Mucosa of rectum (tissue), 2 donors: ENCODE data around the gene PLXNC1.

Experiments
- H3K27ac ChIP-seq, 2 donors: one replicate each; pipeline ENCODE4 v1.7.0; 2013; ENCODE audit warnings: inconsistent platforms in 2 of 2, low read depth in 2 of 2, low read length in 2 of 2
- H3K27me3 ChIP-seq, 2 donors: one replicate each; pipeline ENCODE4 v1.7.0; 2013; ENCODE audit warnings: low read length in 2 of 2; ENCODE audit not compliant: control insufficient read depth in 2 of 2, insufficient read depth in 2 of 2
- H3K36me3 ChIP-seq, 2 donors: one replicate each; pipeline ENCODE4 v1.7.0; 2013; ENCODE audit warnings: low read length in 2 of 2; ENCODE audit not compliant: control insufficient read depth in 2 of 2, insufficient read depth in 2 of 2
- H3K4me1 ChIP-seq, 2 donors: one replicate each; pipeline ENCODE4 v1.7.0; 2013; ENCODE audit warnings: low read length in 2 of 2, mild to moderate bottlenecking in 1 of 2; ENCODE audit not compliant: control insufficient read depth in 2 of 2, insufficient read depth in 2 of 2
- H3K4me3 ChIP-seq, 2 donors: one replicate each; pipeline ENCODE4 v1.7.0; 2013; ENCODE audit warnings: low read length in 2 of 2
- H3K9ac ChIP-seq, 2 donors: one replicate each; pipeline ENCODE4 v1.7.0; 2013; ENCODE audit warnings: low read length in 2 of 2, low read depth in 1 of 2, mild to moderate bottlenecking in 1 of 2
- H3K9me3 ChIP-seq, 2 donors: one replicate each; pipeline ENCODE4 v1.7.0; 2013; ENCODE audit warnings: low read length in 2 of 2; ENCODE audit not compliant: control insufficient read depth in 2 of 2
- donor health status: healthy.
- donor health status: Normal muscosa, but diverticular disease.

PLXNC1 gene

GRCh38 chr12:94262228-94263010, 114.0 kb downstream of the PLXNC1 start:
- H3K4me3 ChIP-seq, result peak overlapping the region; percentile 61 to 86

GRCh38 chr12:94263011-94263811, 114.8 kb downstream of the PLXNC1 start:
- Histone ChIP-seq H3K9me3 (no peaks in the 10 kb centered on the region), H3K27ac (peak overlapping the region; percentile 65 to 75)

More at GRCh38 chr12:94262228-94263010, 114.0 kb downstream of the PLXNC1 start:
- H3K27me3 ChIP-seq, result no peaks in the 10 kb centered on the region
- H3K4me1 ChIP-seq, result peaks cover 0 to 8% of the 10 kb centered on the region in 2 donors
- H3K36me3 ChIP-seq, result no peaks in the 10 kb centered on the region
- H3K9ac ChIP-seq, result peak overlapping the region; percentile 42 to 51
- H3K27ac ChIP-seq, result peak overlapping the region; percentile 65 to 75
- no peaks in the 10 kb centered on the region for H3K9me3 ChIP-seq

GRCh38 chr12:94263905-94264561, 115.7 kb downstream of the PLXNC1 start:
- Histone ChIP-seq H3K27ac (no peak overlapping the region), H3K4me1 (peaks cover 0 to 8% of the 10 kb centered on the region in 2 donors), H3K9me3 (no peaks in the 10 kb centered on the region), H3K9ac (no peak overlapping the region), H3K4me3 (no peak overlapping the region), H3K36me3 (no peaks in the 10 kb centered on the region), H3K27me3 (no peaks in the 10 kb centered on the region)

More at GRCh38 chr12:94263011-94263811, 114.8 kb downstream of the PLXNC1 start:
- Histone ChIP-seq H3K4me1 (peaks cover 0 to 8% of the 10 kb centered on the region in 2 donors), H3K36me3 (no peaks in the 10 kb centered on the region), H3K27me3 (no peaks in the 10 kb centered on the region), H3K9ac (peak overlapping the region; percentile 42 to 51), H3K4me3 (peak overlapping the region; percentile 61 to 86)

- no peaks in the 10 kb centered on the region for H3K9me3 ChIP-seq
- H3K36me3 ChIP-seq, result no peaks in the 10 kb centered on the region
- H3K27ac ChIP-seq, result no peak overlapping the region
- no peaks in the 10 kb centered on the region for H3K27me3 ChIP-seq
- H3K4me3 ChIP-seq, result no peak overlapping the region
- peaks cover 0 to 8% of the 10 kb centered on the region in 2 donors for H3K4me1 ChIP-seq
- H3K9ac ChIP-seq, result no peak overlapping the region
These were observed 116.5 kb downstream of the PLXNC1 start for GRCh38 chr12:94264736-94265485.

GRCh38 chr12:94265539-94265938, 117.2 kb downstream of the PLXNC1 start:
- Histone ChIP-seq H3K9ac (no peak overlapping the region), H3K27ac (no peak overlapping the region), H3K9me3 (no peaks in the 10 kb centered on the region), H3K4me1 (peaks cover 0 to 8% of the 10 kb centered on the region in 2 donors), H3K27me3 (no peaks in the 10 kb centered on the region), H3K4me3 (no peak overlapping the region), H3K36me3 (no peaks in the 10 kb centered on the region)

- Histone ChIP-seq H3K9me3 (no peaks in the 10 kb centered on the region), H3K36me3 (no peaks in the 10 kb centered on the region), H3K9ac (no peak overlapping the region), H3K4me3 (no peak overlapping the region), H3K4me1 (peaks cover 0 to 8% of the 10 kb centered on the region in 2 donors), H3K27me3 (no peaks in the 10 kb centered on the region), H3K27ac (no peak overlapping the region)
These were observed 117.8 kb downstream of the PLXNC1 start for GRCh38 chr12:94265966-94266745.

GRCh38 chr12:94266796-94267536, 118.6 kb downstream of the PLXNC1 start:
- no peaks in the 10 kb centered on the region for H3K9me3 ChIP-seq
- H3K36me3 ChIP-seq, result no peaks in the 10 kb centered on the region
- H3K4me1 ChIP-seq, result peaks cover 0 to 6% of the 10 kb centered on the region in 2 donors
- H3K4me3 ChIP-seq, result no peak overlapping the region
- H3K27me3 ChIP-seq, result no peaks in the 10 kb centered on the region
- no peak overlapping the region for H3K9ac ChIP-seq
- H3K27ac ChIP-seq, result peak overlapping the region in 1 of 2 donors; percentile 38

GRCh38 chr12:94267537-94267872, 119.1 kb downstream of the PLXNC1 start:
- Histone ChIP-seq H3K36me3 (no peaks in the 10 kb centered on the region), H3K4me1 (peaks cover 0 to 3% of the 10 kb centered on the region in 2 donors), H3K9me3 (no peaks in the 10 kb centered on the region)

More at GRCh38 chr12:94267537-94267872, 119.1 kb downstream of the PLXNC1 start:
- no peak overlapping the region for H3K9ac ChIP-seq
- H3K4me3 ChIP-seq, result no peak overlapping the region
- H3K27ac ChIP-seq, result peak overlapping the region in 1 of 2 donors; percentile 3
- no peaks in the 10 kb centered on the region for H3K27me3 ChIP-seq
